COLO829 (cell line): Measurements from ENCODE around the gene STK25.

Source experiments
- DNase-seq: peaks from one replicate; pipeline ENCODE4 v3.0.0; 2012; ENCODE audit warnings: low spot score

The STK25 gene

DNA sequence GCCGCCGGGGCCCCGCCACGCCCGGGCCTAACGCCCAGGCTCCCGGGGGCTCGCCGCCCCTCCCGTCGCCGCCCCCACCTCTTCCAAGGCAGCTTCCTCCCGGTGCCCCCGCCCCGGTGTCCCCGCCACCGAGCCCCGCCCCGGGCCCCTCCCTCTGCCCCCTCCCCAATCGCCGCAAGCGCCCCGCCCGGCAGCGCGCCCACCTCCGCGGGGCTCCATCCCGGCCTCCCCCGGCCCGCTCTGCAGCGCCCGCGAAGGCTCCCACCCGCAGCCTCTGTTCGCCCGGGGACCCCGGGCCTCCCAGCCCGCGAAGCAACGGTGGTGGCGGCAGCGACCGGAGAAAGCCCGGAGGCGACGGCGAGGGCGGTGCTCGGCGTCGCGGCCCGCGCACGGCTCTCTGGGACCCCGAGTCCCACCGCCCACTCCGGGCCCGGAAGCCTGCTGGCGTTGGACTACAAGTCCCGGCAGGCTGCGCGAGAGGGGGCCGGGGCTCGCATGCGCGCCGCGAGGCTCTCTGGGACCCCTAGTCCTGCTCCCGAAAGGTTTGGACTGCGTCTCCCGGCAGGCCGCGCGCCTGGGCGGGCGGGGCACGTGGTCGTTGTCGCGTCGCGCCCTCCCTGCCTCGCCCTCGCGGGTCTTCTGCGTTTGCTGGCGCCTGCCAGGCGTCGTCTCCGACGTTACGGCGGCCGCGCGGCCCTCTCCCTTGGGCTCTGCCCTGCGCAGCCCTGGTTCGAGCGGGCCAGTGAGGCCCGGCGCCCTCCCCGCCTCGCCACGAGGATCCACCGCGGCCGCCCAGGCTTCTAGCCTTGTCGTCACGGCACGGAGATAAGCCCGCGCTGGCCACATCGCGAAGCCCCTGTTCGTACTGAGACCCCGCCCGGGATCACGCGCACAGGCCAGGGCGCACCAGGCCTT lies at the start of gene STK25:
TSS of gene STK25 (minus strand) at position 345 of the 915 bp plus-strand sequence. CDS start 549 bp downstream, outside the sequence.
- peak; percentile 99 for DNase-seq

DNA sequence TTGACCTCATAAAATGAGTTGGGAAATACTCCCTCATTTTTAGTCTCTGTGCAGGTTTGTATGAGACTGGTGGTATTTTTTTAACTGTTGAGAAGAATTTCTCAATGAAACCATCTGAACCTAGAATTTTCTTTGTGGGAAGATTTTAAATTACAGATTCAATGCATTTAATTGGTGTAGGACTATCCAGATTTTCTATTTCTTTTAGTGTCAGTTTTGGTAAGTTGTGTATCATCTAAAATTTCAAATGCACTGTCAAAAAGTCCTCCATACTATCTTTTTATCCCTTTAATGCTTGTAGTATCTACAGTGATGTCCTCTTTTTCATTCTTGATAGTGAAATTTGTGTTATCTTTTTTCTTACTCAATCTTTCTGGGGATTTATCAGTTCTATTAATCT lies 48.4 kb upstream of the STK25 start:
- DNase-seq = no peak

DNA sequence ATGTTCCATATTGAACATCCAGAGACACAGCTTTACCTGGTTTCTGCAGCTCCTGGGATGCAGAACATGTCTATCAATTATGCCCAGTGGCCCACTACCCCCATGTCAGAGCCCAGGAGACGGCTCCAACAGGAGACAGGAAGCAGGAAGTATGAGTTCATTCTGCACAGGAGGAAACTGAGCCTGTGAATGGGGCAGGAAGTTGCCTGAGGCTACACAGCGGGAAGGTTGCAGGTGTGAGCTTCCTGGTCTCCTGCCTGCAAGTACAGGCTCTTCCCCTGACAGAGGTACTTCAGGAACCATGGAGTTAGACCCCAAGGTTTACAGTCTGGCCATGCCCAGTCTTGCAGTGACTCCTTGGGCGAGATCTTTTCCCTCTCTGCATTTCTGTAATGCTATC lies 47.3 kb upstream of the STK25 start:
- no peak for DNase-seq

DNA sequence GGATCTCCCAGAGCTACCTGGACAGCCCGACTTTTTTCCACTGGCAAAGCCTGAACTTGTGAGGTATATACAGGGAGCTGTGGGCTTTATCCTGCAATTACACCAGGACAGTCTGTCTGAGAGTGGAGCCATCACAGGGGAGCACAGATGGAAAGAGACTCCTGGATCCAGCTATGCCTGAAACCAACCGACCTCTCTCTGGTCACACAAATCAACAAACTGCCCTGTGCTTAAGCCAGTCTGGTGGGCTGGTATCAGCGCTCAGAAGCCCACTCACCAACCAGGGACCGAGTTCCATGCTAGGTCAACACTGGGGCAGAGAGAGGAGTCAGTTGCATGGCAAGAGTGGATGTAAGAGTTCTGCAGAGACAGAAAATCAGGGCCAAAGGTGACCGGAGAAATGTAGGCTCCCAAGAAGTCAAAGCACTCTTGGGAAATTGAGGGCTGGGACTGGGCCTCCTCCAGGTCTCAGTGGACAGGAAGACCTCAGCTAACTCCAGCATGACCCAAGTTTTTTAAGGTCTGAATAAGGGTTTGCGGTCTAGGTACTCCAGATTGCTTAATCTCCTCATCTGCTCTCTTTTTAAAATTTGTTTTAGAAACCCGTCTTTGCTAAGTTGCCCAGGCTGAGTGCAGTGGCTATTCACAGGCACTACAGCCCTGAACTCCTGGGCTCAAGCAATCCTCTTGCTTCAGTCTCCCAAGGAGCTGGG lies 46.4 kb upstream of the STK25 start:
- no peak for DNase-seq

DNA sequence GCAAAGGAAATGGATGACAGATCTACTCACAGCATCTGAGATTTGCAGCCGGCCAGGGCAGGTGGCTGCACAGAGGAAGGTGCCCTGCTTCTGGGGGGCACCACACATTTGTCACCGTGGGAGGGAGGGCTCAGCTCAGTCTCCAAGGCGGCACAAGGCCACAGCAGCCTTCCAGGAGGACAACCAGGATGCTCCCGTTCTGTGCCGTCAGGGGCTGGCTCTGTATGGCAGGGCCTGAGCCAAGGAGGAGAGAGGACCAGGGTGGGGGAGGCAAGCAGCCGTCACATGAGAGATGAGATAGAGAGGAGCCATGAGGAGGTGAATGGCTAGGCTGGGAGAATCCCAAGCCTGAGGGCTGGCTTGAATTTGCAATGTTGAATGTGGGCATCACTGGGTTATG lies 45.6 kb upstream of the STK25 start:
- no peak for DNase-seq

DNA sequence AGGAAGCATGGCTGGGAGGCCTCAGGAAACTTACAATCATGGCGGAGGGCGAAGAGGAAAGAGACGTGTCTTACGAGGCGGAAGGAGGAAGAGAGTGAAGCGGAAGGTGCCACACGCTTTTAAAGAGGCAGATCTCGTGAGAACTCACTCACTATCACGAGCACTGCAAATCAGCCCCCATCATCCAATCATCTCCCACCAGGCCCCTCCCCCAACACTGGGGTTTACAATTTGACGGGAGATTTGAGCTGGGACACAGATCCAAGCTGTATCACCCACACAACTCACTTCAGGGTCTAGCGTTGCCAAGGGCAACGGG lies 45.1 kb upstream of the STK25 start:
- DNase-seq = no peak

DNA sequence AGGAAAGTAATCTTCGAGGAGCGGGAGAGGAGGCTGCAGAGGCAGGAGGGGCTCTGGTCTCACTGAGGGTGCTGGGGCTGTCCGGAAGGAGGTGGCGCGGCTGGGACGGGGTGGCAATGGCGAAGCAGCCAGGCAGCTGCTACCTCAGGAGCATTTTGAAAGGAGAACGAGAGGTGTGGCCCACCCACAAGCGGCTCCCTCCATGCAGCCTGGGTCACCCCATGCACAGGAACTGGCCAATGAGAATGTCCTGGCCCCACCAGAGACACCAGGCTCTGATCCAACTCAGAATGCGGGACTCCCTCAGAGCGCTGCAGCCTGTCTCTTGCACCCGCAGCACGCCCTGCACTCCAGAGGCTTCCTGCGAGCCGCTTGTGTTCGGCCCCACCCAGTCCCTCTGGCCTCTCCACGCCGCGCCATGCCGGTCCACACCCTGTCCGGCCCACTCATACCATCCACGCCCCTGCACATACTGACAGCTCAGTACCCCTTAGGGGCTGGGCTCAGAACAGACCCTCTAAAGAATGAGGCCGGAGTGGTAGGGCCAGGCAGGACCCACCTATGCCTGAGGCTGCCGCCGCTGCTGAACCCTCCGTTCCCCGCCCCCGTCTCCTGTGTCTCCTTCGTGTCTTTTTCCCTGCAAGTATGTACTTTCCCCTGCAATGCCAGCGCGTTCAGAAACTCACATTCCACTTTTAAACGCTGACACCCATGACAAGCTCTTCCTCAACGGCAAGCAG lies 43.8 kb upstream of the STK25 start:
- no peak for DNase-seq

DNA sequence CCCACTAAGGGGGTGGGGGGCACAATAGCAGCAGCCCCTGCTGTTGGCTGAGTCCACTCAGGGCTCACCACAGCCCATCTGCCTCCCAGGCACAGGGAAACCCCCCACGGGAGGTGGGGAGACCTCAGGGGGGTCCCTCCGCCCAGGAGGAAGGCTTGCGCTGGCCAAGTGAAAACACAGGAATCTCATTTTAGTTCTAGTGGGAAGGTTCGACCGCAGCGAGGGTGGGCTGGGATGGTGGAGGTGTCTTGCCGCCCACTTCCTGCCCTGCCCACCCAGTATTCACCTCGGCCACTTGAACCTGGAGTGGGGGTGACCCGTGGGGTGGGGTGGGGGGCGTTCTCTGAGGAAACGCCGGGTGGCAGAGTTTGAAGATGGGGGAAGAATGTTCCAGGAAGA lies 43.2 kb upstream of the STK25 start:
- DNase-seq = no peak

DNA sequence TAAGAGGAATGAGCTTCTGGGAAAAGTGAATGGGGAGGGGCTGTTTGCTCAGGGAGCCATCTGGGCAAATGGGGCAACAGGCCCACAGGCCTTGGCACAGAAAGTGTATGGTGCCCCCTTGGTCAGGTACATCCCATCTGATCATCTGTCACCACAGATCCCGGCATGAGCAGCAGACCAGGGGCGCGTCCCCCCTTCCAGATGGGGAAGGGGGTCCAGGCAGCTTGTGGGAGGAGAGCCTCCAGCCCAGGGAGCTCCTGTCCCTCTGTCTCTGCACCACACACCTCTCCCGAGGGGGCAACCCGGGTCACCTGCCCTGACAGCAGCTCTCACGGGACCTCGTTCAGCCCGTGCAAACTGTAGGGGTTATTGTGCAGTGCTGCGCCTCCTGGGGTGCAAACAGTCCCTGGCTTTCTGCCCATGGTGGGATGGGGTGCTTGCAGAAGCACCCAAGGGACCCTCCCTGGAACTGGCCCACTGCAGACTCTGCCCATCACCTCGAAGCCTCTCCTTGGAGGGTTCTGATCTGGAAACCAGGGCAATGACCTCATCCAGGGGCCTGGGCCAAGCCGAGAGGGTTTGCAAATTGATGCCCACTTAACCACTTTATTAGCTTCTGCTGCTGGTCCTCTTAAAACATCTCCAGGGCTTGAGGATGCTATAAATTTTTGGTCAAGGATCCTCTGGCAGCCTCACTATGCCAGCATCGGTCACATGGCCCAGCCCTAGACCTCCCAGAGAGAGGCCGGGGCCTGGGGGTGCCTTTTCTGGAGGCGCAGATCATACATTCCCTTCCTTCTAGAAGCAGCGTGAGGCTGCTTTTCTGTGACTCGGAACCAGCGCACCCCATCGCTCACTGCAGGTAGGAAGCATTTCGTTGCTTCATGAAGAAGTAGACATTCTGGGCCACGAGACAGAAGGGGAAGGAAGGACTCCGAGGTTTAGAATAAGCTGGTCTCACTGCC lies 42.5 kb upstream of the STK25 start:
- DNase-seq = no peak

DNA sequence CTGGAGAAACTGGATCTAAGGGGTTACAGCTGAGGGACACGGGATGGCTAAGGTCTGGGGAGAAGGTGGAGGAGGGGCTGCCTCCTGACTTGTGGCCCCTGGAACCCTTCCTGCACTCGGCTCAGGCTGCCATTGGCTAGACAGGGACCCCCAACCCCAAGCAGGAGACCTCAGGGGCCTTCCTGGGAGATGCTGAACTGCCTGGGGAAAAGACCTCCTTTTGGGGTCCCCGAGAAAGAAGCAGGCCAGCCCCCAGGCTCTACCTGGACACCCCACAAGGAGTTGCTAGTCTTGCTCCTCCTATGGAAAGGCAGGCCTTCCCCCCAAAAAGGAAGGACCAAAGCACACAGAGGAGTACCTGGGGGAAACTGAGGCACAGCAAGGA lies 40.1 kb upstream of the STK25 start:
- no peak for DNase-seq

DNA sequence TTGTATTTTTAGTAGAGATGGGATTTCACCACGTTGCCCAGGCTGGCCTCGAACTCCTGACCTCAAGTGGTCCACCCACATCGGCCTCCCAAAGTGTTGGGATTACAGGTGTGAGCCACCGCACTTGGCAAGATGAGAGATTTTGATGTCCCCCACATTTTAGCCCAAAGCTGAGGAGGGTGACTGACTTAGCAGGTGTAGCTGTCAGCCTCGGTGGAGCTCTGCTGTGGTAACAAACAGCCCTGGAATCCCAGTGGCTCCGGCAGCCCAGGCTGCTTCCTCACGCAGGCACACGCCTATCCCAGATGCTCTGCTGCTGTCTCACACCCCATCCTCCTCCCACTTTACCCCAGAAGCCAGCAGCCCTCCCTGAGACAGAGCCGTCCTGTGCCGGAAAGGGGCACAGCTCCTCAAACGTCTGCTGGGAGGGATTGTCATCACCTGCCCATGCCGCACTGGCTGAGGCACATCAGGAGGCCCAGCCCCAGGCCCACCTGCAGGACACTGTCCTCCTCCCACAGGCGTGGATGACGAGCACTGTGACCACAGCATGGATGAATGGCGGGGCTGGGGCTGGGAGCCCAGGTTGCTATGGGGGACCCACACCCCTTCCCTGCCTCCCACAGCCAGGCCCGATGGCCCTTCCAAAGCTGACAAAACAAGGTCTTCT lies 39.5 kb upstream of the STK25 start:
- DNase-seq = no peak

DNA sequence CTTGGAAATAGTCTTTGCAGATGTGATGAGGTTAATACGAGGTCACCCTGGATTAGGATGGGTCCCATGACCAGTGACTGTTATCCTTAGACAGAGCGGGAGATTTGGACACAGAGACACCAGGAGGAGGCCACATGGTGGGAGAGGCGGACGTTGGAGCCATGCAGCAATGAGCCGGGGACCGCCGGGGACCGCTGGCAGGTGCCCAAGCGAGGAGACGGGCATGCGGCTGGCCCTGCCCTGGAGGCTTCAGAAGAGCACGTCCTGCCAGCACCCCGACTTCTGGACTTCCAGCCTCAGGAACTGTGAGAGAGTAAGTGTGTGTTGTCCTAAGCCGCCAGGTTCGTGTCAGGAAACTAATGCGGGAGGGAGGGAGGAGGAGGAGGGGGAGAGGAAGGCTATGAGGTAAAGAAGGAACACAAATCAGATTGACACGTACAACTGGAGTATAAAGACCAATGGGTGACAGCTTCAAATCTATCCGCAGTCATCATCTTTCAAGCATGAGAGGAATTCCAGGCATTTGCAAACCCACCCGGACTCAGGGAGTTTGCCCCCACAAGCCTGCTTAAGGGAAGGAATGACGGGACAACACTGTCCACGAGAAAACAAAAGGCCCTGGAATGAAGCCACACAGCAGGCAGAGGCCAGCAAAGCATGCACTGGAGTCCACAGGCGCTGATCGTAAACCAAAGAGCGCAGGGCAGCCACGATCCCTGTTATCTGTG lies 38.6 kb upstream of the STK25 start:
- DNase-seq = no peak

DNA sequence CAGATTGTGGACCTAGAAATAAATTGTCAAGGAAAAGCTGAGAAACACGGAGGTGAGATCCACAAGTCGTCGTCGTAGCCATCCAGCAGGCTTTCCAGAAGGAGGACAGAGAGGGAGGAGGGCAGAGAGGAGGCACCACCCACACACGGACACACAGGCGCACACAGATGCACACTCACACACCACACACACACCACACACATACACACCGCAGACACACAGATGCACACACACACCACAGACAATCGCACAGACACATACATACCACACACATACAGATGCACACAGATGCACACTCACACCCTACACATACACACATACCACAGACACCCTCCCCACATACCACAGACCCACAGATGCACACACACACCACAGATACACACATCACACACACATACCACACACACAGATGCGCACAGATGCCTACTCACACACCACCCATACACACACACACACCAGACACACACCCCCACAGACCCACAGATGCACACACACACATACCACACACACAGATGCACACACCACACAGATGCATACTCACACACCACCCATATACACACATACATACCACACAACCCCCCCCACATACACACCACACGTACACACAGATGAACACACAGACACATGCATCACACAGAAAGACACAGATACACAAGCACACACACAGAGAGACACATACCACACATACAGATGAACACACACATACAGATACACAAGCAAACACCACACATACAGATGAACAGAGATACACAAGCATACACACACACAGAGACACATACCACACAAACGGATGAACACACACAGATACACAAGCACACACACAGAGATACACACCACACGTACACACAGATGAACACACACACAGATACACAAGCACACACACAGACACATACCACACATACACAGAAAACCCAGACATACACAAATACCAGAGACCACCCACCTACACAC lies 37.4 kb upstream of the STK25 start:
- DNase-seq = no peak

DNA sequence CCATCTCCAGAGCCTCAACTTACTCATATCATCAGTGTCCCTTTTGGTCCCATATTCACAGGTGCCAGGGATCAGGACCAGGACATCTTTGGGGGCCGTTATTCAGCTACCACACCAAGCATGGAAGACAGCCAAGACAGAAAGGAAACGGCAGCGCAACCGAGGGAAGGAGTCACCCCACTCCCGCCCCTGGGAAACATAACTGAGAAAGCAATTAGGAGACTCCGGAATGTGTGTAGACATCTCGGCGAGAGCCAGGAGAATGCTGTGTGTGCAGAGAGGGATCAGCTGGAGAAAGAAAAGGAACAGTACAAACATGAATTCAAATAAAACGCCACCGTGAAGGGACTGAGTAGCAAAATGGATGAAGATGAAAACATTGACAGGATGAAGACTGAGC lies 36.7 kb upstream of the STK25 start:
- no peak for DNase-seq

DNA sequence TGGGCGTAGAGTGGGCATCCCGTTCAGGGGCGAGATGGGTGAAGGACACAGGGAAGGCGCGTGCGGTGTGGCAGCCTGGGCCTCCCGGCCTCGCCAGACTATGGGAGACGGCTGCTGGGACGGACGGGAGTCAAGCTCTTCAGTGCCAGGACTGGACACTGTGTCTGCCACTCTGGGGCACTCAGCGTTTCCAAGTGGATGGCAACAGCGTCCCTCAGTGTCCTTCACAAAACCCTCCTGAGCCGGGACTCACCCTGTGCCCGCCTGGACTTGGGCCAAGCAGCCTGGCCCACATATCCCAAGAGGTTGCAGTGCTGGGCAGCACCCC lies 33.9 kb upstream of the STK25 start:
- DNase-seq = no peak

DNA sequence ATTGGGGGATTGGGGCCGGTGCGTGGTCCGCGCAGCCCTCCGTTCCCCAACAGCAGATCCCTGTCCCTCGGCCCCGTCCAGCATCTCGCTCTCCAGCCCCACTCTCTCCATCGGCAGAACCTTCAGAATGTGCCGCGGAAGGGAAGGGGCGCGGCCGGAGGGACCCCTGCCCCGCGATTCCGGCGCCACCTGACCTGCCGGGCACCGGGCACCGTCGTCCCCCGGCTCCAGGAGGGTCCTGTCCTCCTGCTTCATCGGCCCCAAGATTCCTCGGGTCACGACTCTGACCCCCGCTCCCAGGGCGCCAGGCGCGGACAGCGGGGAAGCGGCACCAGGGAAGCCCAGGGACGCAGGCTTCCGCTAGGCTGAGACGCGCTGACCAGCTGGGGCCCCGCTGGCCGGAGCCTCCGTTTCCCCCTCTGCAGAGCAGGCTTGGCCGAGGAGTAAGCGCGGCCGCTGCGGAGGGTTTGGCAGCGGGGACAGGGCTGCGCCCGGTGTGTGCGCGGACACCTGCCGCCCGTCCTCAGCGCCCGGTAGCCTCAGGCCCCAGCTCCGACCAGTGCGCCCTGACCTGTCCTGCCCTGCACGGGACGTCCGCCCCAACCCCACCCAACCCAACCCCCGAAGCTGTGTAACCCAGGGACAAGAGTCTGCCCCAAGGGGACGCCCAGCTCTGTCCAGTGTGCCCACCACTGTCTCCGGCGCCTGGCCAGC lies 33.3 kb upstream of the STK25 start:
- no peak for DNase-seq

DNA sequence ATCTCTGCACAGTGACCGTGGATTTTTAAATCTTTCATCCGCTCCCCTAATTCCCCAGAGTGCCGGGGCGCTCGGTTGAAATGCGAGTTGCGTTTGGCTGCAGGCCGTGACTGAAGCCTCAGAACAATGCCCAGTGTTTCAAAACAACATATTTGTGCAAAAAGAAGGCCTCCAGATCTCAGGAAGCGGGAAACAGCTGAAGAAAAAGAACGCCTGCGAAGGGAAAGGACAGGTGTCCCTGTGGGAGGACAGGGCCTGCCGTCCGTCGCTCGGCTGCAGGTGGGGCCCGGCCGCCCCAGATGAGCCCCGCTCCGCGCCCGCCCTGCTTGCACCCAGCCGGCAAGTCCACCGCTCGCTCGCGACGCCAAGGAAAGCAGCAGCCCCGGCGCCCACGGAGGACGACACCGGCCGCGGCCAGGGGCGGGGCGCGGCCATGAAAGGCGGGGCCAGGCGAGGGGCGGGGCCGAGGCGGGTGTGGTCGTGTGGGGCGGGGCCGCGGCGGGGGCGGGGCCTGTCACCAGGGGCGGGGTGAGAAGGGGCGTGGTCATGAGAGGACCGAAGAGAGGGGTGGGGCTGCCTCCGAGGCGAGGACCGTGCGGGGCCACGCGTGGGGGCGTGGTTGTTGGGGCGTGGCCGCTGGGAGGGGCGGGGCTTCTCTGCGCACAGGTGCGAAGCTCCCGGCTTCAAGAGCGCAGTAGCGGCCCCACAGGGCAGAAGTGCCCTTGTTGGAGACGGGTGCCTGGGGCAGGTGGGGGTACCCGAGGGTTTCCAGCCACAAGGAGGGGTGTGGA lies 32.6 kb upstream of the STK25 start:
- DNase-seq = peak; percentile 96

DNA sequence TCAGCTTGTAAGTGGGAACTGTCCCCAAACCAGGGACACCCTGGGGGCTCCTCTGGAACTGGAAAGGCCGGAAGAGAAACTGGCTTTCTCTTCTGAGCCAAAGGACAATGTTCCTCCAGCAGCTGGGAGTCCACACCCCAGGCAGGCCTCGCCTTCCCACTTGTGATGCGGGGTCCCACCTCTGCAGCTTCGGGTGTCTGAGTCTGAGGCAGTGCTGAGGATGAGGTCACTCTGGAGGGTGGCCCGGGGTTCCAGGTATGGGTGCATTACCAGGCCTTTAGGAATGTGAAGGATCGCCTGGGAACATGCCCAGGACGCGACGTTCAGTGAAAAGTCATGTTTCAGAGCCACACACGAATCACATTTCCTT lies 32.0 kb upstream of the STK25 start:
- no peak for DNase-seq
